Testis (tissue), 2 donors: Measurements from ENCODE around the gene JOSD2.

Experiments used
- CTCF ChIP-seq, 3 experiments: fragments of 450-650 bp in 2 of 3; fragments of 200-600 bp in 1 of 3; sonication (generic) in 1 of 3; IDR thresholded peaks; one replicate each; pipeline ENCODE4 v1.5.1; 2016 to 2019; ENCODE audit warnings: antibody characterized with exemption in 3 of 3, mild to moderate bottlenecking in 2 of 3, moderate library complexity in 1 of 3
- POLR2A ChIP-seq: fragments of 450-650 bp; IDR thresholded peaks from one replicate; pipeline ENCODE4 v1.6.1; 2017; ENCODE audit warnings: antibody characterized with exemption, mild to moderate bottlenecking, moderate library complexity

GRCh38 chr19:50550594-50550966, 39.6 kb upstream of the JOSD2 start:
- TF ChIP-seq CTCF (IDR thresholded peaks at IDR 0.05) (no peak), POLR2A (no peak)
